Neural cell (in vitro differentiated cells): ENCODE results near the gene KLRC2. TPM values are rescaled to one million over a fixed set of nuclear protein-coding genes. Genes with fewer than 3 reads are reported as not detected.

Experiments used
- H2AFZ ChIP-seq: fragments of 200-600, 300-800 bp; sonication (generic), shearing (Covaris generic); 2 replicates; pipeline ENCODE4 v1.6.0; 2014; ENCODE audit warnings: low read depth, mild to moderate bottlenecking, antibody characterized with exemption, low read length, moderate library complexity
- H3F3A ChIP-seq: fragments of 200-600 bp; shearing (Covaris generic); 2 replicates; pipeline ENCODE4 v1.6.1; 2016; ENCODE audit warnings: mild to moderate bottlenecking, moderate library complexity, mixed read lengths, antibody characterized with exemption, low read length; ENCODE audit not compliant: insufficient read depth, poor library complexity, severe bottlenecking
- H3K27ac ChIP-seq: fragments of 200-600, 300-800 bp; sonication (generic), shearing (Covaris generic); 2 replicates; pipeline ENCODE4 v1.5.1; 2014; ENCODE audit warnings: mild to moderate bottlenecking, low read length, moderate library complexity
- H3K27me3 ChIP-seq: fragments of 300-800, 200-600 bp; sonication (generic), shearing (Covaris generic); 2 replicates; pipeline ENCODE4 v1.6.0; 2014; ENCODE audit warnings: mild to moderate bottlenecking, low read depth, low read length, moderate library complexity; ENCODE audit not compliant: insufficient read depth
- H3K36me3 ChIP-seq: fragments of 300-800, 200-600 bp; sonication (generic), shearing (Covaris generic); 2 replicates; pipeline ENCODE4 v1.5.1; 2014; ENCODE audit warnings: mild to moderate bottlenecking, antibody characterized with exemption, low read length, moderate library complexity; ENCODE audit not compliant: insufficient read depth
- H3K4me2 ChIP-seq: fragments of 300-800, 200-600 bp; sonication (generic), shearing (Covaris generic); 2 replicates; pipeline ENCODE4 v1.6.0; 2014; ENCODE audit warnings: mild to moderate bottlenecking, low read length
- H3K4me3 ChIP-seq: fragments of 300-800, 200-600 bp; sonication (generic), shearing (Covaris generic); 2 replicates; pipeline ENCODE4 v1.5.1; 2014; ENCODE audit warnings: mild to moderate bottlenecking, low read length, moderate library complexity
- H3K79me2 ChIP-seq: fragments of 200-600 bp; shearing (Covaris generic); replicated peaks from 2 replicates; pipeline ENCODE4 v1.6.0; 2014; ENCODE audit warnings: mild to moderate bottlenecking, low read length, moderate library complexity; ENCODE audit not compliant: insufficient read depth
- H3K9ac ChIP-seq: fragments of 300-800, 200-600 bp; sonication (generic), shearing (Covaris generic); 2 replicates; pipeline ENCODE4 v1.6.1; 2016; ENCODE audit warnings: mild to moderate bottlenecking, low read length, mixed read lengths
- H3K9me2 ChIP-seq: fragments of 200-600 bp; shearing (Covaris generic); 2 replicates; pipeline ENCODE4 v1.6.1; 2016; ENCODE audit warnings: mild to moderate bottlenecking, low read length, mixed read lengths; ENCODE audit not compliant: insufficient read depth
- H3K9me3 ChIP-seq: fragments of 200-600, 300-800 bp; sonication (generic), shearing (Covaris generic); 2 replicates; pipeline ENCODE4 v1.6.1; 2016; ENCODE audit warnings: mild to moderate bottlenecking, mixed run types, low read length, moderate library complexity, mixed read lengths
- H4K20me1 ChIP-seq: fragments of 200-600 bp; shearing (Covaris generic); 2 replicates; pipeline ENCODE4 v1.6.1; 2016; ENCODE audit warnings: mild to moderate bottlenecking, mixed run types; ENCODE audit not compliant: insufficient read depth
- CTCF ChIP-seq: fragments of 450-650 bp; IDR thresholded peaks from 2 replicates; pipeline ENCODE4 v1.5.1; 2014; ENCODE audit warnings: antibody characterized with exemption, mild to moderate bottlenecking, moderate library complexity; ENCODE audit not compliant: poor library complexity, severe bottlenecking
- EP300 ChIP-seq: fragments of 450-650 bp; conservative IDR thresholded peaks from 2 replicates; pipeline ENCODE4 v1.6.1; 2014; ENCODE audit warnings: antibody characterized with exemption, mild to moderate bottlenecking, moderate library complexity; ENCODE audit not compliant: poor library complexity, severe bottlenecking
- EZH2 ChIP-seq: fragments of 200-600, 300-800 bp; shearing (Covaris generic), sonication (generic); IDR thresholded peaks from 2 replicates; pipeline ENCODE4 v1.6.1; 2014; ENCODE audit warnings: antibody characterized with exemption, low read length, borderline replicate concordance, mild to moderate bottlenecking; ENCODE audit not compliant: insufficient read depth, poor library complexity, severe bottlenecking
- MXI1 ChIP-seq: fragments of 450-650 bp; conservative IDR thresholded peaks from 2 replicates; pipeline ENCODE4 v1.6.1; 2014; ENCODE audit warnings: antibody characterized with exemption, mild to moderate bottlenecking; ENCODE audit not compliant: poor library complexity, severe bottlenecking
- POLR2AphosphoS5 ChIP-seq: IDR thresholded peaks from 2 replicates; pipeline ENCODE4 v1.6.1; 2012
- RAD21 ChIP-seq: fragments of 450-650 bp; conservative IDR thresholded peaks from 2 replicates; pipeline ENCODE4 v1.6.1; 2014; ENCODE audit warnings: antibody characterized with exemption, mild to moderate bottlenecking, moderate library complexity
- REST ChIP-seq: IDR thresholded peaks from 2 replicates; pipeline ENCODE4 v1.6.1; 2012; ENCODE audit warnings: borderline replicate concordance
- SMC3 ChIP-seq: fragments of 450-650 bp; conservative IDR thresholded peaks from 2 replicates; pipeline ENCODE4 v1.6.1; 2014; ENCODE audit warnings: antibody characterized with exemption, mild to moderate bottlenecking, moderate library complexity; ENCODE audit not compliant: poor library complexity
- TAF1 ChIP-seq: IDR thresholded peaks from 2 replicates; pipeline ENCODE4 v1.6.1; 2012; ENCODE audit warnings: low read depth
- polyA plus RNA-seq: library from polyadenylated mRNA; depleted of rRNA; stranded (reverse); fragments of >200 nt; gene quantifications from 2 replicates; pipeline ENCODE4 v1.2.3, GENCODE V29; 2014

KLRC2 gene
- polyA plus RNA-seq, 1 donor from 2014 or later: 3.7 TPM

GRCh38 chr12:10386857-10387256 is 49.0 kb downstream of the KLRC2 start:
- TF ChIP-seq CTCF (no peak), EP300 (no peak)
- no peak overlapping the region for H3K9ac ChIP-seq
- no peaks in the 10 kb centered on the region for H3K79me2 ChIP-seq
- no peak overlapping the region for H3K4me3 ChIP-seq
- H3K27me3 ChIP-seq: no peaks in the 10 kb centered on the region
- H3F3A ChIP-seq: no peaks in the 10 kb centered on the region
- no peaks in the 10 kb centered on the region for H3K36me3 ChIP-seq
- H4K20me1 ChIP-seq: no peaks in the 10 kb centered on the region
- no peak overlapping the region for H3K4me2 ChIP-seq
- no peak overlapping the region for H3K27ac ChIP-seq
- H2AFZ ChIP-seq: no peak overlapping the region
- no peaks in the 10 kb centered on the region for H3K9me2 ChIP-seq
- no peaks in the 10 kb centered on the region for H3K9me3 ChIP-seq

- Histone ChIP-seq H3K4me2 (no peak overlapping the region), H3K9me3 (no peaks in the 10 kb centered on the region), H3K27ac (no peak overlapping the region), H3K27me3 (no peaks in the 10 kb centered on the region), H3K79me2 (no peaks in the 10 kb centered on the region), H2AFZ (no peak overlapping the region), H3K9me2 (no peaks in the 10 kb centered on the region), H4K20me1 (no peaks in the 10 kb centered on the region), H3K36me3 (no peaks in the 10 kb centered on the region), H3K4me3 (no peak overlapping the region), H3K9ac (no peak overlapping the region), H3F3A (no peaks in the 10 kb centered on the region)
- TF ChIP-seq TAF1: no peak
- no peak for TF ChIP-seq EZH2
- TF ChIP-seq CTCF: no peak
- no peak for TF ChIP-seq MXI1
- no peak for TF ChIP-seq EP300
- TF ChIP-seq POLR2AphosphoS5: no peak
- no peak for TF ChIP-seq REST
- TF ChIP-seq RAD21: no peak
- TF ChIP-seq SMC3: no peak
Observed at GRCh38 chr12:10385166-10385613, 50.6 kb downstream of the KLRC2 start.
